IPS DF 4.7 (cell line): ENCODE data around the gene BRIP1.
"Not testable (repeated sequence)": the region's sequence is repeated elsewhere in the genome, so short reads cannot be mapped to it uniquely, and the experiment has no call there.

ENCODE experiments used
- DNase-seq: peaks from one replicate; pipeline ENCODE4 v3.0.0-alpha.2; 2013; ENCODE audit warnings: low spot score; ENCODE audit errors: extremely low read depth

The BRIP1 gene

DNA sequence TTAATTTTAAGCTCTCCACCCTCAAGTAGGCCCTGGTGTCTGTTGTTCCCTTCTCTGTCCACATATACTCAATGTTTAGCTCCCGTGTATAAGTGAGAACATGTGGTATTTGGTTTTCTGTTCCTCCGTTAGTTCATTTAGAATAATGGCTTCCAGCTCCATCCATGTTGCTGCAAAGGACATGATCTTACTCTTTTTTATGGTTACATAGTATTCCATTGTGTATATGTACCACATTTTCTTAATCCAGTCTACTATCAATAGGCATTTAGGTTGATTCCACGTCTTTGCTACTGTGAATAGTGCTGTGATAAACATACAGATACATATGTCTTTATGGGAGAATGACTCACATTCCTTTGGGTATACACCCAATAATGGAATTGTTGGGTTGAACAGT, 160.9 kb downstream of the BRIP1 start:
- no peak for DNase-seq

- DNase-seq, result no peak
Observed at GRCh38 chr17:61701978-61702377, 161.3 kb downstream of the BRIP1 start.

- DNase-seq, result no peak
Observed at GRCh38 chr17:61701334-61701733, 162.0 kb downstream of the BRIP1 start.

GRCh38 chr17:61700252-61700651, 163.1 kb downstream of the BRIP1 start:
- no peak for DNase-seq

DNA sequence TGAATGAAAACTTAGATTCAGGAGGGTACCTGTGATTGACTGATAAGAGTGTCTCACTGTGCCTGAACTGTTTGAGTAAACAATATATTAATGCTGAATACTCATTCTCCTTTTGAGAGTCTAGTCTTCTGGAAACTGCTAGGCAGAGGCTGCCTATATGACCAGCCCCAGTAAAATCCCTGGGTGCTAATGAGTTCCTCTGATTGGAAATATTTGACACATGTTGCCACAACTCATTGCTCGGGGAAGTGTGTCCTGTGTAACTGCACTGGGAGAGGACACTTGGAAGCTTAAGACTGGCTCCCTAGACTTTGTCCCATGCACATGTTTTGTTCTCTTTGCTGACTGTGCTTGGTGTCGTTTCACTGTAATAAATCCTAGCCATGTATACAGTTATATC, 163.6 kb downstream of the BRIP1 start:
- DNase-seq, result no peak

- no peak for DNase-seq
Observed at GRCh38 chr17:61699032-61699431, 164.3 kb downstream of the BRIP1 start.

GRCh38 chr17:61698244-61698643, 165.1 kb downstream of the BRIP1 start:
- no peak for DNase-seq

DNA sequence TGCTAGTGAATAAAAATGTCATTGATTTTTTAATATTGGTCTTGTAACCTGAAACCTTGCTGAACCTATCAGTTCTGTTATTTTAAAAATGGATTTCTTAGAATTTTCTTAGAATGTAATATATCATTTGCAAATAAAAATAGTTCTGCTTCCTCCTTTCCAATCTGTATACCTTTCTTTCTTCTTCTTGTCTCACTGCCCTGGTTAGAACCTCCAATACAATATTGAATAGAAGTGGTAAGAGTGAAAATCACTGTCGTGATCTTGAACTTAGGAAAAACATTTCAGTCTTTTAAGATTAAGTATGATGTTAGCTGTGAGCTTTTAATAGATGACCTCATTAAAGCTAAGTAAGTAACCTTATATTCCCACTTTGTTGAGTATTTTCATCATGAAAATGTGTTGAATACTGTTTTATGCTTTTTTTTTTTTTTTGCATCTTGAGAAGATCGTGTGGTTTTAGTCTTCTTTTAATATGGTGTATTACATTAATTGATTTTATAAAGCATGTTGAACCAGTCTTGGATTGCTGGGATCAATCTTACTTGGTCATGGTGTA, 167.5 kb downstream of the BRIP1 start:
- DNase-seq, result no peak

DNA sequence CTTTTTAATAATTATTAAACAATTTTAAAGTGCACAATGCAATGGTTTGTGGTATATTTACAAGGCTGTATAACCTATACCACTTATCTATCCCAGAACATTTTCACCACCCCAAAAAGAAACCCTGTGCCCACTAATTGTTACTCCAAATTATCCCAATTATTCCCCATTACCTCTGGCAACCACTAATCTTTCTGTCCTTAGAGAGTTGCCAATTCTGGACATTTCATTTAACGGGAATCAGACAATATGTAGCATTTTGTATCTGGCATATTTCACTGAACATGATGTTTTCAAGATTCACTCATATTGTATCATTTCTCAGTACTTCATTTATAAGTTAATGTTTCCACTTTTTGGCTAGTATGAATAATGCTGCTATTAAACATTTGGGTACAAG, 169.2 kb downstream of the BRIP1 start:
- no peak for DNase-seq

DNA sequence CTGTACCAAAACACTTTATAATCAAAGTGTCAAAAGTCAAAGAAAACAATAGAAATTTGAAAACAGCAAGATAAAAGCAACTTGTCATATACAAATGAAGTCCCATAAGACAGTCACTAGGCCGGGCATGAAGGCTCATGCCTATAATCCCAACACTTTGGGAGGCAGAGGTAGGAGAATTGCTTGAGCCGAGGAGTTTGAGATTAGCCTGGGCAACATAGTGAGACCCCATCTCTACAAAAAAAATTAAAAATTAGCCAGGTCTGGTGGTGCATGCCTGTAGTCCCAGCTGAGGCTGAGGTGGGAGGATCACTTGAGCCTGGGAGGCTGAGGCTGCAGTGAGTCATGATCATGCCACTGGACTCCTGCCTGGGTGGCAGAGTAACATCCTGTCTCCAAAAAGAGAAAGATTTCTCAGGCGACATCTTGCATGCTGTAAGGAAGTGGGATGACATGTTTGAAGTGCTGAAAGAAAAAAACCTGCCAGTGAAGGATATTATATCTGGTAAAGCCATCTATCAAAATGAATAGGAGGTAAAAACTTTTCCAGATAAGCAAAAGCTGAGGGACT, 173.6 kb downstream of the BRIP1 start:
- no peak for DNase-seq

- DNase-seq, result no peak
Observed at GRCh38 chr17:61687769-61688168, 175.6 kb downstream of the BRIP1 start.

DNA sequence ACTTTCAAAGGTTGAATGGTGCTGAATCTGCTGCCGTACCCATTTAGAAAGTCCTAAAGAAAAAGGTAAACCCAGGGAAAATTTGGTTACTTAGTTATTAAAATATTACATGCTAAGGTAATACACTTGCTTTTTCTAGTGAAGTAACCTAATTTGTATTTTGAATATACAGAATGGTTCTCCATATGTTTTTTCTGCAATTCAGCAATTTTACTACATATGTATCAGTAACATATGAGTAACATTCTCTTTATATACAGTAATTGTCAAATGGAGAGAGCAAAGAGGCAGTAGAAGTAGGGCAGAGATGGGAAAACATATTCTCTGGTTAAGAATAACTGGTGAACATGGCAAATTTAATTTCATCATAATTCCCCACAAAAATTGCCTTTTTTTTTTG, 177.2 kb downstream of the BRIP1 start:
- DNase-seq, result no peak

GRCh38 chr17:61684818-61685217, 178.5 kb downstream of the BRIP1 start:
- DNase-seq, result no peak

DNA sequence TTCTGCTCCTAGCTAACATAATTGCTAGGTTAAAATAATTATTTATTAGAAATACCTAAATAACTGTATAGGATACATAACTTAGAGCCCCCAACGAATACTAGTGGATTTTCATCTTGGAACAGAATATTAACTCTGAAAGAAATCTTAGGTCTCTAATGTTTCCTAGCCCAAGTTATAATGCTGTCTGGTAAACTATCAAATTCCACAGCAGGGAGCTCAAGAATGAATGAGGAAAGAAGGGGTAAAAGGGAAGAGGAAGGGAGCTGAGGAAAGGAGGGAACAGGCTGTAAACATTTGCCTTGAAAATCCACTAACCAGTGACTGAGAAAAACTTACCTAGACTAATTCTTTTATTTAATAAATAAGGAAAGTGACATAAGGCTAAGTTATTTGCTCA, 179.2 kb downstream of the BRIP1 start:
- DNase-seq, result no peak

DNA sequence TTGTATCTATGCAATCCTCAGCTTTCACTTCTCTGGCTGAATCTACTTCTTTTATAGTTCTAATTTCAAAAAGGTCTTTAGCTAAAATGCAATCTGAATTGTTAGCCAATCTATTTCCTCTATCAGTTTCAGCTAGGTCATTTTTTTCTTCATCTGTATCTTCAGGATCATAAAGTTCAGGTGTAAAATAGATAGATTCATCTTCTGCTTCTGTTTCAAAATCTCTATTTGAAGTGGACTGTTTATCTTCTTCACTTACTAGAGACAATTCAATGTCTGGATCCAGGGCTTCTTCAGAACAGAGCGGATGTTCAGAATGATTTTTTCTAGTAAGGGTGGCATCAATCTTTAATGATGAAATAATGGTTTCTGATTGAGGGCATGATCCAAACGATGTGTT, 179.9 kb downstream of the BRIP1 start:
- DNase-seq, result no peak

GRCh38 chr17:61680921-61681320, 182.4 kb downstream of the BRIP1 start:
- DNase-seq, result no peak

DNA sequence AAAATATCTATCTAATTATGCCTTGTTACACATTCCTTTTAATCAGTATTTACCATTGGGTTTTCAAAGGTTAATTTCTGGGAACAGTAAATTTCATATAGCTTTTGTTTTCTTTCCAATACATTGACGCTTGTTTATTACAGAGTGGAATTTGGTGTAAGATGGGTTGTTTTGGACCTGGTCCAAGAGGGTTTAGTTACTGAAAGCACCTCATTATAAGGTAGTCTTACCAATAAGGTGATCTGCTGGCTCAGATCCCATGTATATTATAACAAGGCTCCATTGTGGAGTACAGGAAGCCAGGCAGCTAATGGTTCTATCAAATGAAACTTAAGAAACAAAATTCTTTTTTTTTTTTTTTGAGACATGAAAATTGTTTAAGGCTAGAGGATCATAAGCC, 185.0 kb downstream of the BRIP1 start:
- no peak for DNase-seq

DNA sequence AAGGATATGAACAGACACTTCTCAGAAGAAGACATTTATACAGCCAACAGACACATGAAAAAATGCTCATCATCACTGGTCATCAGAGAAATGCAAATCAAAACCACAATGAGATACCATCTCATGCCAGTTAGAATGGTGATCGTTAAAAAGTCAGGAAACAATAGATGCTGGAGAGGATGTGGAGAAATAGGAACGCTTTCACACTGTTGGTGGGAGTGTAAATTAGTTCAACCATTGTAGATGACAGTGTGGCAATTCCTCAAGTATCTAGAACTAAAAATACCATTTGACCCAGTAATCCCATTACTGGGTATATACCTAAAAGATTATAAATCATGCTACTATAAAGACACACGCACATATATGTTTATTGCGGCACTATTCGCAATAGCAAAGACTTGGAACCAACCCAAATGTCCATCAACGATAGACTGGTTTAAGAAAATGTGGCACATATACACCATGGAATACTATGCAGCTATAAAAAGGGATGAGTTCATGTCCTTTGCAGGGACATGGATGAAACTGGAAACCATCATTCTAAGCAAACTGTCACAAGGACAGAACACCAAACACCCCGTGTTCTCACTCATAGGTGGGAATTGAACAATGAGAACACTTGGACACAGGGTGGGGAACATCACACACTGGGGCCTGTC, 186.0 kb downstream of the BRIP1 start:
- not testable (repeated sequence) for DNase-seq

GRCh38 chr17:61676522-61676921, 186.8 kb downstream of the BRIP1 start:
- not testable (repeated sequence) for DNase-seq

DNA sequence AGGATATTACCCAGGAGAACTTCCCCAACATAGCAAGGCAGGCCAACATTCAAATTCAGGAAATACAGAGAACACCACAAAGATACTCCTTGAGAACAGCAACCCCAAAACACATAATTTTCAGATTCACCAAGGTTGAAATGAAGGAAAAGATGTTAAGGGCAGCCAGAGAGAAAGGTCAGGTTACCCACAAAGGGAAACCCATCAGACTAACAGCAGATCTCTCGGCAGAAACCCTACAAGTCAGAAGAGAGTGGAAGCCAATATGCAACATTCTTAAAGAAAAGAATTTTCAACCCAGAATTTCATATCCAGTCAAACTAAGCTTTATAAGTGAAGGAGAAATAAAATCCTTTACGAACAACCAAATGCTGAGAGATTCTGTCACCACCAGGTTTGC, 188.7 kb downstream of the BRIP1 start:
- not testable (repeated sequence) for DNase-seq

DNA sequence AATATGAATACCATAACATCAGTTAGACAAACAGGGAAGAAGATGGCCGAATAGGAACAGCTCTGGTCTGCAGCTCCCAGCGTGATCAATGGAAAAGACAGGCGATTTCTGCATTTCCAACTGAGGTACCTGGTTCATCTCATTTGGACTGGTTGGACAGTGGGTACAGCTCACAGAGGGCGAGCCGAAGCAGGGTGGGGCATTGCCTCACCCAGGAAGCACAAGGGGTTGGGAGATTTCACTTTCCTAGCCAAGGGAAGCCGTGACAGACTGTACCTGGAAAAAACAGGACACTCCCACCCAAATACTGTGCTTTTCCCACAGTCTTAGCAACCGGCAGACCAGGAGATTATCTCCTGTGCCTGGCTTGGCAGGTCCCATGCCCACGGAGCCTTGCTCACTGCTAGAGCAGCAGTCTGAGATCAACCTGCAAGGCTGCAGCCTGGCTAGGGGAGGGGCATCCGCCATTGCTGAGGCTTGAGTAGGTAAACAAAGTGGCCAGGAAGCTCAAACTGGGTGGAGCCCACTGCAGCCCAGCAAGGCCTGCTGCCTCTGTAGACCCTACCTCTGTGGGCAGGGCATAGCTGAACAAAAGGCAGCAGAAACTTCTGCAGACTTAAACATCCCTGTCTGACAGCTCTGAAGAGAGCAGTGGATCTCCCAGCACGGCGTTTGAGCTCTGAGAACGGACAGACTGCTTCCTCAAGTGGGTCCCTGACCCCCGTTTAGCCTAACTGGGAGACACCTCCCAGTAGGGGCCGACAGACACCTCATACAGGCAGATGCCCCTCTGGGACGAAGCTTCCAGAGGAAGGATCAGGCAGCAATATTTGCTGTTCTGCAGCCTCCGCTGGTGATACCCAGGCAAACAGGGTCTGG, 190.1 kb downstream of the BRIP1 start:
- not testable (repeated sequence) for DNase-seq

- DNase-seq, result no peak
Observed at GRCh38 chr17:61672140-61672539, 191.2 kb downstream of the BRIP1 start.
